Activated naive CD4-positive, alpha-beta T cell treated with anti-CD3 and anti-CD28 coated beads, Interleukin-2, amount 50 U/mL, for 24 hours (primary cell): ENCODE measurements around the gene SETDB2.

Experiments
- H3K27ac Mint-ChIP-seq: one replicate; pipeline ENCODE4 v1.8.0; 2021; ENCODE audit warnings: mild to moderate bottlenecking, mixed read lengths
- H3K27me3 Mint-ChIP-seq: one replicate; pipeline ENCODE4 v1.8.0; 2021; ENCODE audit warnings: mixed read lengths
- H3K36me3 Mint-ChIP-seq: one replicate; pipeline ENCODE4 v1.8.0; 2021; ENCODE audit warnings: mixed read lengths
- H3K4me1 Mint-ChIP-seq: one replicate; pipeline ENCODE4 v1.8.0; 2021; ENCODE audit warnings: mixed read lengths
- H3K4me3 Mint-ChIP-seq: one replicate; pipeline ENCODE4 v1.8.0; 2021; ENCODE audit warnings: mild to moderate bottlenecking, mixed read lengths
- H3K9me3 Mint-ChIP-seq: one replicate; pipeline ENCODE4 v1.8.0; 2021; ENCODE audit warnings: mixed read lengths

The SETDB2 gene

DNA sequence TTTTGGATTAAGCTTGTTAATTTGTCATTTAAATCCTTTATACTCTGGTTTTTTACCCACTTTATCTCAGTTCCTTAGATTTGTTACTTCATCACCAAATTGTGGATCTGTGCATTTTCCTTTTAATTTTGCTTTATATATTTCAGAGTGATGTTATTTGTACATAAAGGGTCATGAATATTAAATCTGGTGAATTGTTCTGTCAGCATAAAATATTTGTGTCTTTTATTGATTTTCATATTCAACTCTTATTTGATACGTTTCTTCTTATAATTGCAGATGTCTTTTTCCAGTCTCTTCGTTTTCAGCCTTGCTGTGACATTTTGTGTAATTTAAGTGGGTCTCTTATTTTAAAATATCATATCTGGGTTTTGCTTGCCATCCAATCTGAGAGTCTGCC lies 4.7 kb downstream of the SETDB2 start:
- Mint-ChIP-seq H3K27ac (peak overlapping the region; percentile 83), H3K4me1 (peaks cover 70% of the 10 kb centered on the region), H3K27me3 (no peaks in the 10 kb centered on the region), H3K36me3 (peaks cover 12% of the 10 kb centered on the region), H3K9me3 (no peaks in the 10 kb centered on the region), H3K4me3 (peak overlapping the region; percentile 20)

GRCh38 chr13:49450105-49450819 lies 6.2 kb downstream of the SETDB2 start:
- H3K9me3 Mint-ChIP-seq, result no peaks in the 10 kb centered on the region
- H3K27ac Mint-ChIP-seq, result peak overlapping the region; percentile 89
- H3K4me1 Mint-ChIP-seq, result peaks cover 80% of the 10 kb centered on the region
- peaks cover 14% of the 10 kb centered on the region for H3K36me3 Mint-ChIP-seq
- no peaks in the 10 kb centered on the region for H3K27me3 Mint-ChIP-seq
- peak overlapping the region; percentile 23 for H3K4me3 Mint-ChIP-seq

GRCh38 chr13:49452725-49453457 lies 8.8 kb downstream of the SETDB2 start:
- H3K4me3 Mint-ChIP-seq, result no peak overlapping the region
- no peaks in the 10 kb centered on the region for H3K9me3 Mint-ChIP-seq
- peaks cover 14% of the 10 kb centered on the region for H3K36me3 Mint-ChIP-seq
- no peak overlapping the region for H3K27ac Mint-ChIP-seq
- H3K27me3 Mint-ChIP-seq, result no peaks in the 10 kb centered on the region
- peaks cover 69% of the 10 kb centered on the region for H3K4me1 Mint-ChIP-seq

DNA sequence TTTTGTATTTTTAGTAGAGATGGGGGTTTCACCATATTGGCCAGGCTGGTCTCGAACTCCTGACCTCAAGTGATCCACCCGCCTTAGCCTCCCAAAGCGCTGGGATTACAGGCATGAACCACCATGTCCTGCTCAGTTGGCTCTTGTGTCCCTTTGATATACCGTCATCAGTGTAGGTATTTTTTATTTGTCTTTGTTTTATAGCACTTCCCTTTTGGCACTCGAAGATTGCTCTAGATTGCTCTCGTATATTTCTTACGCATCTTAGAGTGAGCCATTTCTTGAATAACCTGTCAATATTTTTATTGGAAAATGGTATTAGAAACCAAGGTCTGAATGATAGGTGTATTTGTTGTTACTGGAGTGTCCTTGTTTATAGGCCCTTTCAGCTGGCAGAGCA lies 9.4 kb downstream of the SETDB2 start:
- Mint-ChIP-seq H3K27me3 (no peaks in the 10 kb centered on the region), H3K27ac (no peak overlapping the region), H3K9me3 (no peaks in the 10 kb centered on the region), H3K36me3 (peaks cover 15% of the 10 kb centered on the region), H3K4me1 (peaks cover 66% of the 10 kb centered on the region), H3K4me3 (no peak overlapping the region)

DNA sequence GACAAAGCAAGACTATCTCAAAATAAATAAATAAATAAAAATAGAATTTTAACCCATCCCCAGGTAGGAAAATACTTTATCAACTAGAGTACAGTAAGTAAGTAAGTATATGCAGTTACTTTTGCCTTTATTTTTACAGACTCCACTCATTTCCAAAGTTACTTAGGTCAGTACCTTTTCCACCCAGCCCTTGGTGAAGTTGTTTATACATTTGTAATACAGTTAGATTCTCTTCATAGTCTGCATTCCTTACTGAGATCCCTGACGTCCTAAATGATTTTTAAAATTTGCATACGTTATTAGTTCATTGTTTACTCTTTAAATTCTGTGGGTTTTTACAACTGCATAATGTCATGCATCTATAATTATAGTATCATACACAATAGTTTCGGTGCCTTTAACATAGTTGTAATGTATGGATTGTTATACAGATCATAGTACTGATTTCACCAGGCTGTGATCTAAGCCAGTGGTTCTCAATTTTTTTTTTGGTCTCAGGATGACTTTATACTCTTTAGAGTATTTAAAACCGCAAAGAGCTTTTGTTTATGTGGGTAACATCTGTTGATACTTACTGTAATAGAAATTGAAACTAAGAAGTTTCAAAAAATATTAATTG lies 10.4 kb downstream of the SETDB2 start:
- Mint-ChIP-seq H3K36me3 (peaks cover 15% of the 10 kb centered on the region), H3K27me3 (no peaks in the 10 kb centered on the region), H3K4me1 (peaks cover 58% of the 10 kb centered on the region), H3K9me3 (no peaks in the 10 kb centered on the region), H3K4me3 (no peak overlapping the region), H3K27ac (no peak overlapping the region)

- peaks cover 11% of the 10 kb centered on the region for H3K36me3 Mint-ChIP-seq
- no peak overlapping the region for H3K4me3 Mint-ChIP-seq
- no peak overlapping the region for H3K27ac Mint-ChIP-seq
- H3K4me1 Mint-ChIP-seq, result peaks cover 53% of the 10 kb centered on the region
- H3K27me3 Mint-ChIP-seq, result no peaks in the 10 kb centered on the region
- H3K9me3 Mint-ChIP-seq, result no peaks in the 10 kb centered on the region
Observed at GRCh38 chr13:49455007-49455398, 10.9 kb downstream of the SETDB2 start.

DNA sequence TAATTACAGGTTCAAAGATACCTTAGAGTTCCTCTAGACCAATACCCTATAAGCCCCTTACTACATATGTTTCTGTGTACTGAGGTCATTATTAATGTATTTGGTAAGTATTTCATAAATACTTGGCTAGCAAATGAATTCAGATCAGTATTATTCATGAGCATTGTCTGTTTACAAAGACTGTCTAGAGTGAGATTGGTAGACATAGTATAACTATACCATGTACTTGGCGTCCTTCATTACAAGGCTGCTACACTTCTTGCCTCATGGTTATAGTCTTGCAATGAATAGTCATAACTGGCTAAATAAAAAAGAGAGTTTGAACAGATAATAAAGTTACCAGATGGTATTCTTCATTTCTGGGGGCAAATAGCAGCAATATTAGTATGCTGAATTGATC lies 12.1 kb downstream of the SETDB2 start:
- Mint-ChIP-seq H3K27me3 (no peaks in the 10 kb centered on the region), H3K4me3 (no peak overlapping the region), H3K4me1 (peaks cover 46% of the 10 kb centered on the region), H3K27ac (no peak overlapping the region), H3K9me3 (no peaks in the 10 kb centered on the region), H3K36me3 (peaks cover 12% of the 10 kb centered on the region)

DNA sequence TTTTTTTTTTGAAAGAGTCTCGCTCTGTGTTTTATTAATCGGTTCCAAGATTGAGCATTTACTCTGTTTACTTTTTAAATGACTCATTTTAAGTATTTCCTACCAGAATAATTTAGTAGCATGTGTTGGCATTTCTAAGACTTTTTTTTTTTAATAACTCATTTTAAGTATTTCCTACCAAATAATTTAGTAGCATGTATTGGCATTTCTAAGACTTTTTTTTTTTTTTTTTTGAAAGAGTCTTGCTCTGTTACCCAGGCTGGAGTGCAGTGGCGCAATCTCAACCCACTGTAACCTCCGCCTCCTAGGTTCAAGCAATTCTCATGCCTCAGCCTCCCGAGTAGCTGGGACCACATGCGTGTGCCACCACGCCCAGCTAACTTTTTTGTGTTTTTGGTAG lies 13.1 kb downstream of the SETDB2 start:
- Mint-ChIP-seq H3K27ac (no peak overlapping the region), H3K4me3 (no peak overlapping the region), H3K27me3 (no peaks in the 10 kb centered on the region), H3K9me3 (no peaks in the 10 kb centered on the region), H3K4me1 (peaks cover 45% of the 10 kb centered on the region), H3K36me3 (peaks cover 18% of the 10 kb centered on the region)

GRCh38 chr13:49459580-49459979 lies 15.5 kb downstream of the SETDB2 start:
- no peak overlapping the region for H3K27ac Mint-ChIP-seq
- H3K9me3 Mint-ChIP-seq, result no peaks in the 10 kb centered on the region
- H3K27me3 Mint-ChIP-seq, result no peaks in the 10 kb centered on the region
- peaks cover 25% of the 10 kb centered on the region for H3K36me3 Mint-ChIP-seq
- H3K4me3 Mint-ChIP-seq, result no peak overlapping the region
- H3K4me1 Mint-ChIP-seq, result peaks cover 25% of the 10 kb centered on the region

DNA sequence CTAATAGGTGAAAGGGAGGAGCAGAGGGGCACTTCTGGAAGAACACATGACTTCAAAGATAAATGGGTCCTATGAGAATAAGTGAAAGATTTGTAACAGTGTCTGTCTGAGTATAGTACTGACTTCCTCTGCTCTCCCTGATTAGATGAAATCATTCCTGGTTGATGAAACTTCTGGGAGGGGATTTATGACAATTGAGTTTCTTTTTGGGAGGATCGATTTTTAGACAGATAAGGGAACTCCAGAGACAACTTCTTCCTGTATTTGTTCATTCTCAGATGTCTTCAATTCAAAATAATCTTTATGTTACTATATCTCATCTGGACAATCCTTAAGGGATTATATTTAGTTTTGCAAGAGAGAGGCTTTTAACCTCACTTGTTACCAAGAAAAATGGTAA lies 20.0 kb downstream of the SETDB2 start:
- Mint-ChIP-seq H3K36me3 (peaks cover 29% of the 10 kb centered on the region), H3K9me3 (no peaks in the 10 kb centered on the region), H3K27ac (no peak overlapping the region), H3K4me1 (no peaks in the 10 kb centered on the region), H3K4me3 (no peak overlapping the region), H3K27me3 (no peaks in the 10 kb centered on the region)

- no peaks in the 10 kb centered on the region for H3K4me1 Mint-ChIP-seq
- no peaks in the 10 kb centered on the region for H3K9me3 Mint-ChIP-seq
- H3K36me3 Mint-ChIP-seq, result peaks cover 31% of the 10 kb centered on the region
- H3K27me3 Mint-ChIP-seq, result no peaks in the 10 kb centered on the region
- H3K27ac Mint-ChIP-seq, result no peak overlapping the region
- no peak overlapping the region for H3K4me3 Mint-ChIP-seq
Observed at GRCh38 chr13:49464621-49465325, 20.7 kb downstream of the SETDB2 start.

DNA sequence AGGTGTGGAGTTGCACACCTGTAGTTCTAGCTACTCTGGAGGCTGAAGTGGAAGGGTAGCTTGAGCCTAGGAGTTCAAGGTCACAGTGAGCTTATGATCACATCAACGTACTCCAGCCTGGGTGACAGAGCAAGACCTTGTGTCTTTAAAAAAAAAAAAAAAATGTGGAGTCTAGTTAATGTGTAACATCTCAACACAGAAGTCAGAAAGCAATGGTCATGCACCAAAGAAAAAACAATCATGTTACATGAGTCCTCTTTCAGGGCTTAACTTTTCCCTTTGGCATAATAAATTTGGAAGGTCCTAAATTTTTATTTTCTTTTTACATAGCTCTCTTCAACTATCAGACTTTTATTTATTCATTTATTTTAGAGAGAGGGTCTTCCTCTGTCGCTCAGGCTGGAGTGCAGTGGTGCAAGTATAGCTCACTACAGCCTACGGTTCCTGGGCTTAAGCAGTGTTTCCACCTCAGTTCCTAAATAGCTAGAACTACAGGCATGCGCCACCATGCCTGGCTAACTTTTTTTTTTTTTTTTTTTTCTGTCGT lies 22.3 kb downstream of the SETDB2 start:
- peaks cover 34% of the 10 kb centered on the region for H3K36me3 Mint-ChIP-seq
- H3K9me3 Mint-ChIP-seq, result no peaks in the 10 kb centered on the region
- H3K4me1 Mint-ChIP-seq, result no peaks in the 10 kb centered on the region
- H3K27ac Mint-ChIP-seq, result no peak overlapping the region
- H3K27me3 Mint-ChIP-seq, result no peaks in the 10 kb centered on the region
- H3K4me3 Mint-ChIP-seq, result no peak overlapping the region

DNA sequence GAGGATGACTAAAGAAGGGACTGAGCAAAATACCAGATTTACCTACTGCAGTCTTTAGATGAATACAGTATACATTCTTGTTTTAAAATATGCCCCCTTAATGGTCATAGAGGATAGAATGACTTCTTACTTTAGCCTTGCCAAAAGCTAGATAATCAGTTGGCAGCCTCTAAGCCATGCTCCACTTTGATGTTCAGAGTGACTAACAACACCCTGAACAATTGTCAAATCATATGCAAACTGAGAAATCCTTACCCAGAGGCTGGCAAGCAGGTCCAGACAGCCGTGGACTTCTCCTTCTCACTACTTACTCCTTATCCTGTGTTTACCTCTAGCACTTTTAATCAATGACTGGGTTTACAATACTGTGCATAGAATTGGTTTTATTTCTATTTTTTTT lies 28.1 kb downstream of the SETDB2 start:
- H3K9me3 Mint-ChIP-seq, result no peaks in the 10 kb centered on the region
- peaks cover 14% of the 10 kb centered on the region for H3K36me3 Mint-ChIP-seq
- no peak overlapping the region for H3K4me3 Mint-ChIP-seq
- H3K27ac Mint-ChIP-seq, result no peak overlapping the region
- H3K27me3 Mint-ChIP-seq, result no peaks in the 10 kb centered on the region
- no peaks in the 10 kb centered on the region for H3K4me1 Mint-ChIP-seq

DNA sequence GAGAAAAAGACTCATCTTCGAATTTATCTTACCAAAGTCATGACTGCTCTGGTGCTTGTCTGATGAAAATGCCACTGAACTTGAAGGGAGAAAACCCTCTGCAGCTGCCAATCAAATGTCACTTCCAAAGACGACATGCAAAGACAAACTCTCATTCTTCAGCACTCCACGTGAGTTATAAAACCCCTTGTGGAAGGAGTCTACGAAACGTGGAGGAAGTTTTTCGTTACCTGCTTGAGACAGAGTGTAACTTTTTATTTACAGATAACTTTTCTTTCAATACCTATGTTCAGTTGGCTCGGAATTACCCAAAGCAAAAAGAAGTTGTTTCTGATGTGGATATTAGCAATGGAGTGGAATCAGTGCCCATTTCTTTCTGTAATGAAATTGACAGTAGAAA lies 32.5 kb downstream of the SETDB2 start:
- no peak overlapping the region for H3K27ac Mint-ChIP-seq
- H3K4me1 Mint-ChIP-seq, result no peaks in the 10 kb centered on the region
- H3K27me3 Mint-ChIP-seq, result no peaks in the 10 kb centered on the region
- H3K9me3 Mint-ChIP-seq, result no peaks in the 10 kb centered on the region
- no peak overlapping the region for H3K4me3 Mint-ChIP-seq
- peaks cover 11% of the 10 kb centered on the region for H3K36me3 Mint-ChIP-seq

GRCh38 chr13:49481788-49482187 lies 37.7 kb downstream of the SETDB2 start:
- H3K4me1 Mint-ChIP-seq, result no peaks in the 10 kb centered on the region
- no peak overlapping the region for H3K4me3 Mint-ChIP-seq
- H3K36me3 Mint-ChIP-seq, result peaks cover 20% of the 10 kb centered on the region
- H3K27ac Mint-ChIP-seq, result no peak overlapping the region
- no peaks in the 10 kb centered on the region for H3K27me3 Mint-ChIP-seq
- H3K9me3 Mint-ChIP-seq, result no peaks in the 10 kb centered on the region
